NCI-H2227 (cell line): ENCODE data around the gene AS3MT.
"Not testable (repeated sequence)": the region's sequence is repeated elsewhere in the genome, so short reads cannot be mapped to it uniquely, and the experiment has no call there.

Source experiments
- DNase-seq: peaks from one replicate; lab custom pipeline; 2025; ENCODE audit not compliant: unreplicated experiment; lab: John Stamatoyannopoulos, UW

The AS3MT gene

DNA sequence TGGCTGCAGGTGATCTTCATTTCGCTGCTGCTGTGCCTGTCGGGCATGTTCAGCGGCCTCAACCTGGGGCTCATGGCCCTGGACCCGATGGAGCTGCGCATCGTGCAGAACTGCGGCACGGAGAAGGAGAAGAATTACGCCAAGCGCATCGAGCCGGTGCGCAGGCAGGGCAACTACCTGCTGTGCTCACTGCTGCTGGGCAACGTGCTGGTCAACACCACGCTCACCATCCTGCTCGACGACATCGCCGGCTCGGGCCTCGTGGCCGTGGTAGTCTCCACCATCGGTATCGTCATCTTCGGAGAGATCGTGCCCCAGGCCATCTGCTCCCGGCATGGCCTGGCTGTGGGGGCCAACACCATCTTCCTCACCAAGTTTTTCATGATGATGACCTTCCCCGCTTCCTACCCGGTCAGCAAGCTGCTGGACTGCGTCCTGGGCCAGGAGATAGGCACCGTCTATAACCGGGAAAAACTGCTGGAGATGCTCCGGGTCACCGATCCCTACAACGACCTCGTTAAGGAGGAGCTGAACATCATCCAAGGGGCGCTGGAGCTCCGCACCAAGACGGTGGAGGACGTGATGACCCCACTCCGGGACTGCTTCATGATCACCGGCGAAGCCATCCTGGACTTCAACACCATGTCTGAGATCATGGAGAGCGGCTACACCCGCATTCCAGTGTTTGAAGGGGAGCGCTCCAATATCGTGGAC, 50.1 kb downstream of the AS3MT start:
- peak; percentile 37 for DNase-seq

DNA sequence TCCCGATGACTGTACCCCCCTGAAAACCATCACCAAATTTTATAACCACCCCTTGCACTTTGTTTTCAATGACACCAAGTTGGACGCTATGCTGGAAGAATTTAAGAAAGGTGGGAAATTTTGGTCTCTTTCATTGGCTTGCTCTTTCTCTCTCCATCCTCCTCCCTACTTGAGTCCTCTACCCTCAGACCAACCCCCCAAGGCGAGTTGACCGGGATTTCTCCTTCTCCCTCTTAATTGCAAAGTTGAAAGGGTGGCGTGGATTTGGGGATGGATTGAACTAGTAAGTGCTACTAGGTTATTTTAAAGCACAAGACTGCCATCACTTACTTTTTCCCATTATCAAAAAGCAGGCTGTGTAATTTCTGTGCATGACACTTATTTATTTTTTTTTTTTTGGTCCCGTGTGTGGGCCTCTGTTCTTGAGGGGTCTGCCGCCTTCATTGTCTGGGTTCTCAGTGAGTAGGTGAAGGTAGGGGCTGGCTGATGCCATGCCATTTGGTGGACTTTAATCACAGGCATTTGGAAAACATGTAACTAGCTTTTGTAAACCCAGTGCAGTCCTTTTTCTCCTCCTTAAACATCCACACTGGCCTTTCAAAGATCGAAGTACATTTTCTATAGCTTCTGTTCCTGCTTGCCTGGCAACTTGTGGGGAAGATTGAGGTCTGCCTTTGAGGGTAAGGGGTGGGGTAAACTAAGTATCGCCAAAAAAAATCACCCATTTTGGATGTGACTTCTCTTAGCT, 50.9 kb downstream of the AS3MT start:
- DNase-seq: no peak

DNA sequence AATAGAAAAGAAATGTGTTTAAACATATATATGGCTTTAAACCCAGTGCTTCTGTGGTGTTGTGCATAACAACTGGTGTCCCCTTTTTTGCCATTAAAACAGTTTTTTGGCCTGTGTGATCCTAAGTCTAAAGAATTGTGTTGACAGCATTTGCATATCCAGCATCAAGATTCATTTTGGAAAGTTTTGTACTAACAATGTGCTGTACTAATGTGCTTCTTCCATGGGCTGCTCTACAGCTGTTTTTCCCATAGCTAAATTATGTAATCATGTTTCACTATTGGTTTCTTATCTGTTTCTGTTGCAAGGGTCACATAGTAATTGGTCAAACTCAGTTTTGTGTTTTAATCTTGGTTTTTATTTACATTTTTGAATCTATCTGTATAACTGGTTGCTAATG, 54.3 kb downstream of the AS3MT start:
- DNase-seq: no peak

DNA sequence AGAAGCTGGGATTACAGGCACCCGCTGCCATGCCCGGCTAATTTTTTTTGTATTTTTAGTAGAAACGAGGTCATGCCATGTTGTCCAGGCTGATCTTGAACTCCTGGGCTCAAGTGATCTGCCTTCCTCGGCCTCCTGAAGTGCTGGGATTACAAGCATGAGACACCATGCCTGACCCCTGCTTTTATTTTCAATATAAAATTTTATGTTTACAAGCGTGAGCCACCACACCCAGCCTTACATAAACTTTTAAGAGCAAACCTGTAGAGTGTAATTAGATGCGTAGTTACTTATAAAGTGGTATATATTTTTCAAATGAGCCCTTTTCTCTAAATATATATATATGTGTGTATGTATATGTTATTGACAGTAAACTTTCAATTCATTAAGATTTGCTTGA, 57.6 kb downstream of the AS3MT start:
- no peak for DNase-seq

DNA sequence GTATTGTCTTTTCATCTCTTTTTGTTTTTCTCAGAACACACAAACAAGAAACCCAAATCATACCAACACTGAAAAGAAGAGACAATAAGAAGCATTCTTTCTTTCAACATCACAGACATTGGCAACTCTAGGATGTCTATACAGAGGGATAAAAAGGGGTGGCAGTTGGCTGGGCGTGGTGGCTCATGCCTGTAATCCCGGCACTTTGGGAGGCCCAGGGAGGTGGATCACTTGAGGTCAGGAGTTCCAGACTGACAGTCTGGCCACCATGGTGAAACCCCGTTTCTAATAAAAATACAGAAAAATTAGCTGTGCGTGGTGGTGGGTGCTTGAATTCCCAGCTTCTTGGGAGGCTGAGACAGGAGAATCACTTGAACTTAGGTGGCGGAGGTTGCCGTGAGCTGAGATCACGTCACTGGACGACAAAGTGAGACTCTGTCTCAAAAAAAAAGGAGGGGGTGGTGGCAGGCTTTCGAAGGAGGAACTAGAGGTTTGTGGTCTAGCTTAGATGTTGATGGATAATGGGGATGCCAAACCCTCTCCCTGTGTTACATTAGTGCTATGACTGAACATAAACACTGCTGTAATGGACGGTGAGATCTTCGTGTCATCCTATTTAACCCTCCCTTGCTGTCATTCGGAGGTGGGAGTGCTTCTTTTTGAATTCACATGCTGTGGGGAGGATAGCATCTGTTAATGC, 58.2 kb downstream of the AS3MT start:
- DNase-seq: no peak

DNA sequence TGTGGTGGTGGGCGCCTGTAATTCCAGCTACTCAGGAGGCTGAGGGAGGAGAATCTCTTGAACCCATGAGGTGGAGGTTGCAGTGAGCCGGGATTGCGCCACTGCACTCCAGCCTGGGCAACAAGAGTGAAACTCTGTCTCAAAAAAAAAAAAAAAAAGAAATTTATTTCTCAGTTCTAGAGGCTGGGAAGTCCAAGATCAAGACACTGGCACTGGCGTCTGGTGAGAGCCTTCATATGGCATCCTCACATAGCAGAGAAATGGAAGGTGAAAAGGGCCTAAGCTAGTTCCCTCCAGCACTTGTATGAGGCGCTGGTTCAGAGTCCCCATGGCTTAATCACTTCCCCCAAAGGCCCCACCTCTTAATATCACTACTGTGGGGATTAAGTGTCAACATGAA, 59.2 kb downstream of the AS3MT start:
- DNase-seq: not testable (repeated sequence)

DNA sequence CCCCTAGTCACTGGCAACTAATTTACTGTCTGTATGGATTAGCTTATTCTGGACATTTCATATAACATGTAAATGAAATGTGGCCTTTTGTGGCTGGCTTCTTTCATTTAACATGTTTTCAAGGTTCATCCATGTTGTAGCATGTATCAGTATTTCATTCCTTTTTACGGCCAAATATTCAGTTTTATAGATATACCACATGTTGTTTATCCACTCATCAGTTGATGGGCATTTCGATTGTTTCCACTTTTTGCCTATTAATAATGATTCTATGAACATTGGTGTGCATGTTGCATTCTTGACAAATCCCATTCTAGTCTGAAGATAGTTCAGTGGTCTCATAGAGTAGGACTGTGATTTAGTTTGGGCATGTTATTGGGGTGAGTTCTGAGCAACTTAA, 61.5 kb downstream of the AS3MT start:
- no peak for DNase-seq

DNA sequence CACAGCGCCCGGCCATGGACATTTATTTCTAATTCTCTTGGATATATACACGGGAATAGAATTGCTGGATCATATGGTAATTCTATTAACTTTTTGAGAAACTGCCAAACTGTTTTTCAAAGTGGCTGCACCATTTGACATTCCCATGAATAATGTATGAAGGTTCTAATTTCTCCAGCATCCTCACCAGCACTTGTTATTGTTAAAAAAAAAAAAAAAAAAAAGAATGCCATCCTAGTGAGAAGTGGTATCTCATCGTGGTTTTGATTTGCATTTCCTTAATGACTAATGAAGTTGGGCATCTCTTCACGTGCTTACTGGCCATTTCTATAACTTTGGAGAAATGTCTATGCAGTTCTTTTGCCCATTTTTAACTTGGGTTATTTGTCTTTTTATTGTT, 62.4 kb downstream of the AS3MT start:
- no peak for DNase-seq

DNA sequence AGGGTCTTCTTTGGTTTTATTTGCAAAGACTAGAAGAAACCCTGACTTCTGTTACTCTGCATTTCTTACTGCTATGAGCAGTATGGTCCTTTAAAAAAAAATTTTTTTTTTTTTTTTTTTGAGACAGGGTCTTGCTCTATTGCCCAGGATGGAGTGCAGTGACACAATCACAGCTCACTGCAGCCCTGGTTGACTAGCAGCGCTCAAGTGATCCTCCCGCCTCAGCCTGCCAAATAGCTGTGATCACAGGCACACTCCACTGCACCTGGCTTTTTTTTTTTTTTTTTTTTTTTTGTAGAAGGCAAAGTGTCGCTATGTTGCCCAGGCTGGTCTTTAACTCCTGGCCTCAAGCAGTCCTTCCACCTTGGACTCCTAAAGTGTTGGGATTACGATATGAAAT, 66.2 kb downstream of the AS3MT start:
- no peak for DNase-seq

DNA sequence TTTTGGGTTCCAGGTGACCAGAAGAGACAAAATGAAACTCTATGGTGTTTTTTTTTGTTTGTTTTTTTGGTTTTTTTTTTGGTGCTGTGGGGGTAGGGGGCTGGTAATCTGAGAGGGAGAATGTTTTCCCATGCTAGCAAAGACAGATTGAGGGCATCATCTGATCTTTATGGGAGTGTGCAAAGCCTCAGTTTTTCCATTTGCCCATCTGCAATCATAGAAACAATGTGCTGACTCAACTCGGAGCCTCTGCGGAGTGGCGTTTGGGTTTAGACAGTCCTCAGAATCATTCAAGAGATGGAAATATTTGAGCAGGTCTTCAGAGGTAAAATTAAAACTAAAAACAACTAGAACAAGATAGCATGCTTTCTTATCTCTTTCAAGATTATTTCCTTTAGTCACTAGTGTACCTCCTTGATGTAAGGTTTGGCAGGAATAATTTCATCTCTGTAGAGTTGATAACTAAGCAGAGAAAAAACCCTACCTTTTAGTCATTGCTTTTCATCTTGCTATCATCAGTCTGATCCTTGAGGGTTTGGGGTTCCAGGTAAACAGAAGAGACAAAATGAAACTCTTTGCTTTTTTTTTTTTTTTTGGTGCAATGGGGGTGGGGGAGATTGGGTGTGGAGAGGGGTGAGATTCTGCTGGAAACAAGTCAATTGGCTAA, 66.8 kb downstream of the AS3MT start:
- no peak for DNase-seq

DNA sequence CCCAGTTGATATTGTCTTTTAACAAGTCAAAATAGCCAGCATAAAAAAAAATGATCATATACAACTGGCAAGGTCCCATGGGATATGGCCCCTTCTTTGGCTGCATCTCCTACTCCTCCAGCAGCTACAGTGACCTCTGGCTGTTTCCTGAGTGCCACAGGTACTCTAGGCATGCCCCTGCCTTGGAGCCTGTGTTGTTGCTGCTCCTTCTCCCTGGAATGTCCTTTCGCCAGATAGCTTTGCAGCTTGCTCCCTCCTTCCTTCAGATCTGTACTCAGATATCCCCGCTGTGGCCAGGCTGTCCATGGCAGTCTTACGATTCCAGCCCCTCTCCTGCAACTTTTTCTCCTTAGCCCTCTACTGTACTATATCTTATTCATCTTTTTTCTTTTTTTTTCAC, 72.1 kb downstream of the AS3MT start:
- DNase-seq: no peak

DNA sequence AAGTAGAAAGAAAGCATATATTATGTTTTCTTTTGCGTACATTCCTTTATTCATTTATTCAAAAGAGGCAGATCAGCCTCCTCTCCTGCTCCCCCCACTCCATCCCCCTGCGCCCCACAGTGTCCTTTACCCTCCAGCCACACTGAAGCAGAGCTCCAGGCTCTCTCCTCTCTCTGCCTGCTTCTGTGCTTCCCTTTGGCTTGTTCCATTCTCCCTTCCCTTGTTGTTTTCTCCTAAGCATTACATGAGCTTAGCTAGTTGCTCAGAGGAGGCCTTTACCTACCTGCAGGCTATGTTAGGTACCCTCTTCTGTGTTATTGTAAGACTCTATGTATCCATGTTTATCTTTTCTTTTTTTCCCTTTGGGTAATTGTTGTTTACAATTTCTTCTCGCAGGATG, 76.2 kb downstream of the AS3MT start:
- DNase-seq: no peak

DNA sequence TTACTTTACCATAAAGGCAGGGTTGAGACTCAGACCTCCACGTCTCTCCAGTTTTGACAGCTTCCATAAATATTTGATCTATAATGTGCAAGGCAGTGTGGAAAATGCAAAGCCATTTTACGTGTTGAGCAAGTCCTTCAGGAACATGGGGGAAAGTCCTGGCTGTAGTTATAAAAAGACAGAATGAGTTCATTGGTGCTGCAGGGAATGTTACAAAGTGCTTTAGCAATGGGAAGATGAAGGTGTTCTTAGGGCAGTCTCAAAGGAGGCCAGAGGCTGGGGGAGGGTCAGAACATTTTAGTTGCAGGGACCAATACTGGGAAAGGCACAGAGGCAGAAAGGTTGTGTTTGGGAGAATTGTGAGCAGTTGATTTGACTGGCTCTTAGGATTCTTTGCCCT, 76.7 kb downstream of the AS3MT start:
- no peak for DNase-seq

DNA sequence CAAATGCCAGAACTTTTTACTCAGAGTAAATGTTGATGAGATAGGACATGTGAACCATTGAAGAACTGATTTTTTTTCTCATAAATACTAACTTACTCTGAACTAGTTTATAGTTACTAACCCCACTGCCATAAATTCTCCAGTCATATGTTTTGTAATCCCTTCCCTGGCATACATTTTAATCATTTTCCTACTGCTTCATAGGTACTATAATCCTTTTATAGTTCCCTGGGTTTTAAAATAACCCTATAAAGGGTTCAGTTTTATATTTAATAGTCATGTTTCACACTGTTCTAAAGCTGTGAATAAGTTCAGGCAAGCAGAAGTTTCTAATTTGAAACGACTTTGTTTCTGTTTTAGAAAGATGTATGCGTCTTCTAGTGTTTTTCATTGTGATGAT, 77.7 kb downstream of the AS3MT start:
- DNase-seq: no peak

DNA sequence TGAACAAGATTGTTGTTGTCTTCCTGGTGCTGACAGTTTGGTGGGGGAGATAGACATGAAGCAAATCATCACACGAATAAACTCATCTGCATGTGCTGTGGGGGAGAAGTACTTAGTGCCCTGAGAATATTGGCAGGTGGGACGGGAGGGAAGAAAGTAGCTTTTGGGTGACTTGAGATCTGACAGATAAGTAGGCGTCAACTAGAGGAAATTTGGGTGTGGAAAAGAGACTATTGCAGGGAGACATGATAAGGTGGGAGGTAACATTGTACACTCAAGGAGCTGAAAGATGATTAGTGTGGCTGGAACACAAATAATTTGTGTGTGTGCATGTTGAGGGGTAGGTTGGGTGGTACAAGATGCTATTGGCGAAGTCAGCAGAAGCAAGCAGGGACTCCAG, 78.9 kb downstream of the AS3MT start:
- no peak for DNase-seq

DNA sequence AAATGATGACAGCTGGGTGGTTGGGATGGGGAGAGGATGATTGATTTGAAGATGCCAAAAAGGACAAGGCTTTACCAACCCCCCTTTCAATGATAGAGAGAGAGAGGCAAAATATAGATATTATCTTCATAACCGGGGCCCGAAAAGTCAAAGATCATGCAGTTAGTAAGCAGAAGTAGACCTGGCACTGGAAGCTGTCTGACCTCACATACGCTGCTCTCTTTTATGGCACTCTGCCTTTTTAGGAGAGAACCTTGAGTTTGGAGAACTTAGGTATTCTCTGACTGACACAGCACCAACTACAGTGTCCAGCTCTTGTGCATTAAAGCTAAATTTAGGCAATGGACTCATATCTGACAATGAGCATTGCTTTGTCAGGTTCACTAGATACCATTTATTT, 79.5 kb downstream of the AS3MT start:
- DNase-seq: no peak

DNA sequence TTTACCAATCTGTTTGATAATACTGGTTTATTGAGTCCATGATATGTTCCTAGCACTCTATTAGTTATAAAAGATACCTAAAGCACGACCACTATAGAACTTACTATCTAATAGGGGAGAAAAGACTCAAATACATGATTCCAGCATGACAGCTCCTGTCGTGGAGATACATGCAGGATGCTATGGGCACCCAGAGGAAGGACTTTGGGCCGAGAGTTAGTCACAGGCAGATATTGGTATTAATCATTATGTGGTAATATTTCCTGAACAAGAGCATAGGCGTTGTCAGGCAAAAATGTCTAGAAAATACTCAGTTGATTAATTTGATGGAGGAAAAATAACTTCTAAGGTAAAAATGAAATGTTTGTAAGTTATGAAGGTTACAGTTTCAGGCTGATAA, 80.6 kb downstream of the AS3MT start:
- no peak for DNase-seq

DNA sequence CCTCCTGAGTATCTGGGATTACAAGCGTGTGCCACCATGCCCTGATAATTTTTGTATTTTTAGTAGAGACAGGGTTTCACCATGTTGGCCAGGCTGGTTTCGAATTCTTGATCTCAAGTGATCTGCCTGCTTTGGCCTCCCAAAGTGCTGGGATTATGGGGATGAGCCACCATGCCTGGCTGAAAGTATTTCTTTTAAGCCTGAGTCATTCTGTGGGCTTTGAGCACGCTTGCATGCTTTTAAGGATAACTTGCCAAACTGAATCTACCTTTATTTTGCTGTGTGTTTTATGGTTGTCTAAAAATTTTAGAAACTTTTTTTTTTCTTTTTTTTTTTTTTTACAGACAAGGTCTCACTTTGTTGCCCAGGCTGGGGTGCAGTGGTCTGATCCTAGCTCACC, 82.0 kb downstream of the AS3MT start:
- no peak for DNase-seq
